Chondrocyte (in vitro differentiated cells): ENCODE data around the gene SH3YL1. TPM values are rescaled to one million over a fixed set of nuclear protein-coding genes. Genes with fewer than 3 reads are reported as not detected.

Experiments
- DNase-seq: peaks from one replicate; pipeline ENCODE4 v3.0.0; 2021; ENCODE audit warnings: mixed read lengths, low spot score
- H3K27ac Mint-ChIP-seq: one replicate; pipeline ENCODE4 v1.8.0; 2021; ENCODE audit warnings: mild to moderate bottlenecking, moderate library complexity, mixed read lengths; ENCODE audit not compliant: unreplicated experiment
- H3K27me3 Mint-ChIP-seq: 2 replicates; pipeline ENCODE4 v1.8.0; 2021; ENCODE audit warnings: low read depth, mixed read lengths
- H3K36me3 Mint-ChIP-seq: 2 replicates; pipeline ENCODE4 v1.8.0; 2021; ENCODE audit warnings: low read depth, mixed read lengths
- H3K4me1 Mint-ChIP-seq: 2 replicates; pipeline ENCODE4 v1.8.0; 2021; ENCODE audit warnings: low read depth, mild to moderate bottlenecking, mixed read lengths
- H3K4me3 Mint-ChIP-seq: one replicate; pipeline ENCODE4 v1.8.0; 2021; ENCODE audit warnings: mild to moderate bottlenecking, moderate library complexity, mixed read lengths; ENCODE audit not compliant: unreplicated experiment
- H3K9me3 Mint-ChIP-seq: 2 replicates; pipeline ENCODE4 v1.8.0; 2021; ENCODE audit warnings: low read depth, mixed read lengths
- CTCF ChIP-seq: fragments of 200-600 bp; sonication (generic); IDR thresholded peaks from 2 replicates; pipeline ENCODE4 v1.5.0; 2021; ENCODE audit warnings: antibody characterized with exemption, mild to moderate bottlenecking, moderate library complexity
- total RNA-seq: library from RNA; stranded (reverse); gene quantifications from 3 replicates; pipeline ENCODE4 v1.2.1, GENCODE V29; 2021

Gene SH3YL1
- total RNA-seq, 1 donor from 2014 or later: 36.1 TPM

- DNase-seq: no peak
- no peak for TF ChIP-seq CTCF
- no peak overlapping the region for H3K4me3 Mint-ChIP-seq
Observed at GRCh38 chr2:213932-214693, 49.7 kb downstream of the SH3YL1 start.

GRCh38 chr2:211486-212184, 52.2 kb downstream of the SH3YL1 start:
- Mint-ChIP-seq H3K36me3 (peaks cover 4% of the 10 kb centered on the region), H3K9me3 (peaks cover 12% of the 10 kb centered on the region), H3K27me3 (peaks cover 12% of the 10 kb centered on the region), H3K4me1 (peaks cover 7% of the 10 kb centered on the region), H3K4me3 (no peak overlapping the region), H3K27ac (no peak overlapping the region)
- no peak for TF ChIP-seq CTCF
- DNase-seq: no peak

More at GRCh38 chr2:213932-214693, 49.7 kb downstream of the SH3YL1 start:
- no peak overlapping the region for H3K27ac Mint-ChIP-seq
- H3K9me3 Mint-ChIP-seq: peaks cover 12% of the 10 kb centered on the region
- peaks cover 9% of the 10 kb centered on the region for H3K27me3 Mint-ChIP-seq
- H3K36me3 Mint-ChIP-seq: peaks cover 13% of the 10 kb centered on the region
- H3K4me1 Mint-ChIP-seq: no peaks in the 10 kb centered on the region

GRCh38 chr2:210660-211059, 53.2 kb downstream of the SH3YL1 start:
- Mint-ChIP-seq H3K27ac (no peak overlapping the region), H3K9me3 (peaks cover 12% of the 10 kb centered on the region), H3K27me3 (peaks cover 12% of the 10 kb centered on the region), H3K4me3 (no peak overlapping the region), H3K36me3 (peaks cover 4% of the 10 kb centered on the region), H3K4me1 (peaks cover 9% of the 10 kb centered on the region)
- no peak for TF ChIP-seq CTCF
- DNase-seq: no peak

- no peak for TF ChIP-seq CTCF
- Mint-ChIP-seq H3K27me3 (peaks cover 12% of the 10 kb centered on the region), H3K27ac (no peak overlapping the region), H3K36me3 (peaks cover 4% of the 10 kb centered on the region), H3K4me1 (peaks cover 18% of the 10 kb centered on the region), H3K4me3 (no peak overlapping the region), H3K9me3 (peaks cover 12% of the 10 kb centered on the region)
- no peak for DNase-seq
Observed at GRCh38 chr2:209470-209869, 54.4 kb downstream of the SH3YL1 start.

GRCh38 chr2:208335-208734, 55.5 kb downstream of the SH3YL1 start:
- peaks cover 12% of the 10 kb centered on the region for H3K27me3 Mint-ChIP-seq
- H3K9me3 Mint-ChIP-seq: peaks cover 12% of the 10 kb centered on the region
- DNase-seq: no peak
- no peak for TF ChIP-seq CTCF
- H3K4me1 Mint-ChIP-seq: peaks cover 30% of the 10 kb centered on the region
- no peak overlapping the region for H3K4me3 Mint-ChIP-seq
- no peak overlapping the region for H3K27ac Mint-ChIP-seq
- peaks cover 4% of the 10 kb centered on the region for H3K36me3 Mint-ChIP-seq
